ENCODE data around the gene INTS15.

GRCh38 chr7:6639032-6639431, 49.2 kb downstream of the INTS15 start:
- no peak for TF ChIP-seq CTCF (conservative IDR thresholded peaks at IDR 0.05; ENCODE audit: low read length)
- TF ChIP-seq EZH2phosphoT487 (IDR thresholded peaks at IDR 0.05; ENCODE audit: borderline replicate concordance): no peak
